H1 (cell line): ENCODE measurements around the gene AKR7A2. TPM values are rescaled to one million over a fixed set of nuclear protein-coding genes. Genes with fewer than 3 reads are reported as not detected.

Experiments
- CHD7 ChIP-seq: fragments of 300-600 bp; sonication (generic); IDR thresholded peaks from 2 replicates; pipeline ENCODE4 v1.7.1; 2012; ENCODE audit warnings: low read length, moderate library complexity, mild to moderate bottlenecking, inconsistent platforms; ENCODE audit not compliant: insufficient replicate concordance
- CREB1 ChIP-seq: IDR thresholded peaks from 2 replicates; pipeline ENCODE4 v1.6.1; 2012; ENCODE audit warnings: inconsistent platforms
- polyA plus RNA-seq, 7 experiments: library from polyadenylated mRNA; depleted of rRNA in 3 of 7; stranded (reverse) in 5 of 7; unstranded in 2 of 7; fragments of >200 nt in 5 of 7; fragments of 200-250 nt in 2 of 7; gene quantifications; 1 replicate in 5 of 7; 2 replicates in 1 of 7; 4 replicates in 1 of 7; pipeline versions ENCODE4 v1.2.1 to v1.2.3, GENCODE V29; 2011 to 2013; ENCODE audit warnings: missing spikeins in 2 of 7, mixed read lengths in 2 of 7
- total RNA-seq: library from RNA; stranded (reverse); fragmentation: NEBNext Ultra II Directional; extraction: Animal tissue kit (Norgen Biotek cat#: 25700); gene quantifications from 2 replicates; pipeline ENCODE4 v1.2.1, GENCODE V29; 2021

Gene AKR7A2
- total and polyA plus RNA-seq, 2 of the 8 experiments (the other 6 are each of a cell fraction or from before 2014, with no cell fraction given), result 32.0 to 48.3 TPM

DNA sequence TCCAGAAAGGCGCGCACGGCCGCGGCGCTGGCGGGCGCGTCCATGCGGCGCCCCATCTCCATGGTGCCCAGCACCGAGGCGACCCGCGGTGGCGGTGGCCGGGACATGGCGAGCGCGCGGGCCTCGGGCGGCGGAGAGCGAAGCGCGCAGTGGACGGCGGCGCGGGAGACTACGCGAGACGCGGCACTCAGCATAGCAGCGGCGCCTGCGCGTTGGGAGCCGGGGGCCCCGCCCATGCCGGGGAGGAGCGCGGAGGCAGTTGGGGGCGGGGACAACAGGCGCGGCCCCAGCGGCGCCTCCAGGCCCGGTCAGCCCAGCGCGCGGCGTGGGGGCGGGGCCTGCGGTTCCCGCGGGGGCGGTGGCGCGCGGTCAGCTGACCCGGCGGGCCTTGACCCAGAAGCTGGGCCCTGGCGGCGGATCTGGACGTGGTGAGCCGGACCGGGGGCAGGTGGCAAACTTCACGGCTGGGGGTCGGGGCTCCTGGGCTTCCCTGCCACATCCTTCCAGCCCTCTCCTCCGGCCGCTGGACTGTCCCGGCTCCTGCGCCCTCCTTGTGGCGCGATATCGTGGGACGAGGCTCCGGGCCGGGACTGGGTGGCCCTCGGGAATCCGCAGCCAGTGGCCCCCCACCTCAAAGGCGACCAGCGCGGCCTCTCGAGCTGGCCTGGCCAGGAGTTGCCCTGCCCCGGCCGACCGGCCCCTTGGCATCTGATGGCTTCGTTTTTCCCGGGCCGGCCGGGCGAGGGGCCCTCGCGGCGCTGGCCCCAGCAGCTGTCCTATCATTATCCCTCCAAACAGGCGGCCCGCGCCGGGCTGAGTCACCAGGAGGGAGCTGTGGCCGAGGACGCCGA lies at the start of gene AKR7A2, which contains the start of gene SLC66A1 (continued):
- no peak for TF ChIP-seq CHD7
- TF ChIP-seq CREB1, result peak; percentile 60
